Type B pancreatic cell (in vitro differentiated cells): ENCODE data around the gene SMARCD3. TPM values are rescaled to one million over a fixed set of nuclear protein-coding genes. Genes with fewer than 3 reads are reported as not detected.

Source experiments
- DNase-seq: peaks from one replicate; pipeline ENCODE4 v3.0.0; 2021; ENCODE audit warnings: mixed read lengths; ENCODE audit not compliant: unreplicated experiment; ENCODE audit errors: extremely low spot score
- H3K27ac Mint-ChIP-seq: 2 replicates; pipeline ENCODE4 v1.8.0; 2021; ENCODE audit warnings: mild to moderate bottlenecking, mixed read lengths
- H3K27me3 Mint-ChIP-seq: 2 replicates; pipeline ENCODE4 v1.8.0; 2021; ENCODE audit warnings: mixed read lengths
- H3K36me3 Mint-ChIP-seq: 2 replicates; pipeline ENCODE4 v1.8.0; 2021; ENCODE audit warnings: mixed read lengths
- H3K4me1 Mint-ChIP-seq: one replicate; pipeline ENCODE4 v1.8.0; 2021; ENCODE audit warnings: mixed read lengths; ENCODE audit not compliant: unreplicated experiment
- H3K4me3 Mint-ChIP-seq: 2 replicates; pipeline ENCODE4 v1.8.0; 2021; ENCODE audit warnings: mild to moderate bottlenecking, mixed read lengths
- H3K9me3 Mint-ChIP-seq: 2 replicates; pipeline ENCODE4 v1.8.0; 2021; ENCODE audit warnings: mixed read lengths
- CTCF ChIP-seq: fragments of 200-600 bp; sonication (generic); conservative IDR thresholded peaks from 2 replicates; pipeline ENCODE4 v1.5.0; 2021; ENCODE audit warnings: antibody characterized with exemption, mild to moderate bottlenecking
- total RNA-seq: library from RNA; stranded (reverse); gene quantifications from 2 replicates; pipeline ENCODE4 v1.2.1, GENCODE V29; 2021; ENCODE audit warnings: low replicate concordance

SMARCD3 gene
- total RNA-seq, 1 donor from 2014 or later = 58.4 TPM

- H3K9me3 Mint-ChIP-seq = no peaks in the 10 kb centered on the region
- no peaks in the 10 kb centered on the region for H3K36me3 Mint-ChIP-seq
- H3K27me3 Mint-ChIP-seq = peaks cover 40% of the 10 kb centered on the region
- DNase-seq = no peak
- peak overlapping the region; percentile 48 for H3K27ac Mint-ChIP-seq
- peaks cover 18% of the 10 kb centered on the region for H3K4me1 Mint-ChIP-seq
- H3K4me3 Mint-ChIP-seq = peak overlapping the region; percentile 33
- no peak for TF ChIP-seq CTCF
Observed at GRCh38 chr7:151255390-151255789, 6.9 kb upstream of the SMARCD3 start.

- Mint-ChIP-seq H3K9me3 (no peaks in the 10 kb centered on the region), H3K4me1 (peaks cover 22% of the 10 kb centered on the region), H3K36me3 (no peaks in the 10 kb centered on the region), H3K27ac (peak overlapping the region; percentile 48), H3K4me3 (no peak overlapping the region), H3K27me3 (peaks cover 35% of the 10 kb centered on the region)
- DNase-seq = no peak
- TF ChIP-seq CTCF = no peak
Observed at GRCh38 chr7:151254851-151255250, 6.4 kb upstream of the SMARCD3 start.

- peaks cover 36% of the 10 kb centered on the region for H3K27me3 Mint-ChIP-seq
Observed at GRCh38 chr7:151254316-151254715, 5.8 kb upstream of the SMARCD3 start.

GRCh38 chr7:151252961-151253711 is 4.6 kb upstream of the SMARCD3 start:
- no peak for TF ChIP-seq CTCF
- peaks cover 32% of the 10 kb centered on the region for H3K27me3 Mint-ChIP-seq
- peak overlapping the region; percentile 93 for H3K27ac Mint-ChIP-seq
- H3K4me1 Mint-ChIP-seq = peaks cover 27% of the 10 kb centered on the region
- H3K9me3 Mint-ChIP-seq = no peaks in the 10 kb centered on the region
- H3K4me3 Mint-ChIP-seq = peak overlapping the region; percentile 93
- DNase-seq = no peak
- H3K36me3 Mint-ChIP-seq = no peaks in the 10 kb centered on the region

More at GRCh38 chr7:151254316-151254715, 5.8 kb upstream of the SMARCD3 start:
- Mint-ChIP-seq H3K36me3 (no peaks in the 10 kb centered on the region), H3K4me1 (peaks cover 25% of the 10 kb centered on the region), H3K4me3 (peak overlapping the region; percentile 66), H3K9me3 (no peaks in the 10 kb centered on the region), H3K27ac (no peak overlapping the region)
- TF ChIP-seq CTCF = no peak
- no peak for DNase-seq

GRCh38 chr7:151252561-151252835 is 4.0 kb upstream of the SMARCD3 start:
- Mint-ChIP-seq H3K27me3 (peaks cover 27% of the 10 kb centered on the region), H3K4me1 (peaks cover 27% of the 10 kb centered on the region), H3K27ac (peak overlapping the region; percentile 93), H3K4me3 (peak overlapping the region; percentile 93), H3K36me3 (no peaks in the 10 kb centered on the region), H3K9me3 (no peaks in the 10 kb centered on the region)
- DNase-seq = no peak
- no peak for TF ChIP-seq CTCF
